Renal cortical epithelial cell (primary cell): Measurements from ENCODE around the gene ABI3. TPM values are rescaled to one million over a fixed set of nuclear protein-coding genes. Genes with fewer than 3 reads are reported as not detected.

ENCODE experiments used
- DNase-seq: peaks from one replicate; pipeline ENCODE4 v3.0.0-alpha.2; 2011; ENCODE audit warnings: low read depth
- total RNA-seq: library from RNA; depleted of rRNA; stranded (reverse); fragments of >200 nt; gene quantifications from 2 replicates; pipeline ENCODE4 v1.2.3, GENCODE V29; 2014

ABI3 gene
- total RNA-seq, 1 donor from 2014 or later = not detected

DNA sequence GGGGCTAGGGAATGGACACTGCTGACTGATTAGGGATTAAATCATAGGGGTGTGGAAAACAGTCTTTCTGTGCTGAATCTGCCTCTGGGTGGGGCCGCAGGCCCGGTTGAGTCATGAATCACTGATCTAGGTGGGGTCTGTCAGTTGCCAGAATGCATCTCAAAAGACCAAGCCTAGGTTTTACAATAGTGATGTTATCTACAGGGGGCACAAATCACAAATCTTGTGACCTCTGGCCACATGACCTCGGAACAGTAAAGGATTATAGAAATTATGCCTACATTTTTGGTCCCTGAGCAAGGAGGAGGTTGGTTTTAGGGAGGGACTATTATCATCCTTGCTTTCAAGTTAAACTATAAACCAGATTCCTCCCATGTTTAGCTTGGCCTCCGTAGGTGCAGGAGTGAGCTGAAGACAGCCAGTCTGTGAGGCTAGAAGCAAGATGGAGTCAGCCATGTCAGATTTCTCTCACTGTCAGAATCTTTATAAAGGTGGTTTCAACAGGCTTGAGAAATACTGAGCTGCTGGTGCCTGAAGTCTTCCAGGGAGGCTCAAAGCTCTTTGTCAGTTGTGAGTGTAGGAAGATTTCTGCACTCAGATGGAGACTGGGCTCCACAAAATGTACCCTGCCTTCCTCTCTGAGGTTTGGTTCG is 13.0 kb upstream of the ABI3 start:
- DNase-seq = no peak

DNA sequence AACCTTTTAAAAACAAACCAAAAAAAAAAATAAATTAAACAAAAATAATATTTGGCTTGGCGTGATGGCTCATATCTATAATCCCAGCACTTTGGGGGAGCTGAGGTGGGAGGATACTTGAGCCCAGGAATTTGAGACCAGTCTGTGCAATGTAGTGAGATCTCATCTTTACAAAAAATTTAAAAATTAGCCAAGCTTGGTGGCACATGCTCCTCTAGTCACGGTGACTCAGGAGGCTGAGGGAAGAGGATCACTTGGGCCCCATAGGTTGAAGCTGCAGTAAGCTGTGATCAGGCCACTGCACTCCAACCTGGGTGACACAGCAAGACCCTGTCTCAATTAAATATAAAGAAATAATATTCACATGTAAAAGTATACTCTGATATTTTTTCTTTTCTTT is 12.3 kb upstream of the ABI3 start:
- peak; percentile 33 for DNase-seq

- DNase-seq = no peak
Observed at GRCh38 chr17:49200423-49201083, 10.0 kb upstream of the ABI3 start.

GRCh38 chr17:49201481-49201927 is 9.0 kb upstream of the ABI3 start:
- peak; percentile 47 for DNase-seq

DNA sequence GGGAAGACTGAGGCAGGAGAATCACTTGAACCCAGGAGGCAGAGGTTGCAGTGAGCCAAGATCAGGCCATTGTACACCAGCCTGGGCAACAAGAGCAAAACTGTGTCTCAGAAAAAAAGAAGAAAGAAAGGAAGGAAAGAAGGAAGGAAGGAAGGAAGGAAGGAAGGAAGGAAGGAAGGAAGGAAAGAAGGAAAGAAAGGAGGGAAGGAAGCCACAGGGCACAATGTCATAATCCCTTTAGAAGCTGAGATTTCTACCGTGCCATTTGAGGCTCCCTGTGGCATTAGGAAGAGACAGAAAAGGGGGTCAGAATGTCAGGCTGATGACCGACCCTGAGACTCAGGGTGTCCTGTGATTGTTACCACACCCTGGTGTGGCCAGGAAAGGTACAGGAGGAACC is 6.7 kb upstream of the ABI3 start:
- no peak for DNase-seq

DNA sequence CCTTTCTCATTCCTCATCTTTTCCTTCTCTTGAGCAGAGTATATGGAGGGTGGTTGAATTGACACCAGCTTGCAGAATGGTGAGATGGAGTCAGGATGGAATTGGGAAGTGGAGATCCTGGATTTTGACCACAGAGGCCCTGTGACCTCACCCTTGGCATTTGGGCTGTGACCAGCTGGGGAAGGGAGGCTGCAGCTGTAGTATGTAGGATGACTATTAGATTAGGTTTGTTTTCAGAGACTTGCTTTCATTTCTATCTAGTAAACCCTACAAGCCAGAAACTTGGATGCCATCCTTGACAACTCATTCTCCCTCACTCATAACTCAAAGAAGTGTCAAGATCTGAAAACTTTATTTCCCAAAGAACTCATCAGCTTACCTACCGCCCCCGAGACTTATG is 6.0 kb upstream of the ABI3 start:
- DNase-seq = no peak

- DNase-seq = peak; percentile 51
Observed at GRCh38 chr17:49209061-49209571, 1.4 kb upstream of the ABI3 start.

- no peak for DNase-seq
Observed at GRCh38 chr17:49213399-49213798, 2.9 kb downstream of the ABI3 start.

GRCh38 chr17:49213847-49214246 is 3.3 kb downstream of the ABI3 start:
- DNase-seq = no peak

DNA sequence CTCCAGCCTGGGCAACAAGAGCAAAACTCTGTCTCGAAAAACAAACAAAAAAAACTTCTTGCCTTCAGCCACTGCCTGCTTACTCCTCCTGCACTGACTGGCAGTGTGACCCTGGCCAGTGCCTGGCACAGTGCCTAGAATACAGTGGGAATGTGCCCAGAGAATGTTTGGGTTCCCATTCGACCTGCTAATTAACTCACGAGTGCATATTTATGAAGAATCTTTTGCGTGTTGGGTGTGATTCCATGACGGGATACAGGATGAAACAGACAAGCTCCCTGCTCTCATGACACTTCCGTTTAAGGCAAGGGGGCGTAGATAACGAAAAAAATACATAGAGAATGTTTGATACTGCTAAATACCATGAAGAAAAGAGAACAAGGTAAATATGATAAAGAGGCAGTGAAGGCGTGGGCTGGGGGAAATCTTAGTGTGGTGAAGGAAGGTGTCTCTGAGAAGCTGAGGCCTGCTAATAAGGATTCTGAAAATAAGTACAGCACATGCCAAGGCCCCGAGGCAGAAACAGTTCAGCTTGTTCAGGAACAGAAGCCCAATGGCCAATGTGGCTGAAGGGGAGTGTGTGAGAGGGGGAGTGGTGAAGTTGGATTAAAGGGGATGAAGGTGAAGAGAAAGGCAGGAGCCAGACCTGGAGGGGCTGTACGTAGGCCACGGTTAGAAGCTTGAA is 4.3 kb downstream of the ABI3 start:
- peak; percentile 76 for DNase-seq

GRCh38 chr17:49216482-49216881 is 6.0 kb downstream of the ABI3 start:
- no peak for DNase-seq

GRCh38 chr17:49216953-49217650 is 6.6 kb downstream of the ABI3 start:
- DNase-seq = no peak

GRCh38 chr17:49217651-49218413 is 7.3 kb downstream of the ABI3 start:
- no peak for DNase-seq

- no peak for DNase-seq
Observed at GRCh38 chr17:49218941-49219913, 8.7 kb downstream of the ABI3 start.

DNA sequence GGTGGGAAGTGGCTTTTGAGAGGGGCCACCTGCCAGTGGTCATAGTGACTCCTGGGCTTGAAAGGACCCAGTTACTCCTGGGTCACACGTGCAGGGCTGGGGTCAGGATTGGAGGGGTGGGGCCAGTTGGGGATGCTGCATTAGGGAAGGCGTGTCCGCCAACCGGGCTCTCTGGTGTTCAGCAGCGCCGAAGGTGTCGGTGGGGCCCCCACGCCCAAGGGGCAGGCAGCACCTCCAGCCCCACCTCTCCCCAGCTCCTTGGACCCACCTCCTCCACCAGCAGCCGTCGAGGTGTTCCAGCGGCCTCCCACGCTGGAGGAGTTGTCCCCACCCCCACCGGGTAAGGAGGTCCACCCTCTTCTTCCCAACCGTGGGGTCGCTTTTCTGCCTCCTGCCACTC is 9.5 kb downstream of the ABI3 start:
- DNase-seq = no peak

DNA sequence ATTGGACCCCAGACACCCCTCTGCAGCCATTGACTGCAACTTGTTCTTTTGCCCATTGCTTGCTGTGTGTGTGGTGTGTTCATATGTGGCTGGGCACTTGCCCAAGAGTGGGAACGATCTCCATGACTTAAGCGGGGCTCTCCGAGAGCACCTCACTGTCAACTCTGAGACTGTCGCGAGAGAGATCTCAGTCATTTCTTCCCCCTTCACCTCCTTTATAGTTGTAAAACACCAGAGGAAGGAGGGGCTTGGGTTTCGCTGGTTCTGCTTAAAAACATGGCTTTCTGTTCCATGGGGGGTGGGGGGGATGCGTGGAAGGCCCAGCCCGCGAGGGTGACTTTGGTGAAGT is 12.6 kb downstream of the ABI3 start:
- DNase-seq = no peak

GRCh38 chr17:49223517-49224197 is 13.2 kb downstream of the ABI3 start:
- no peak for DNase-seq

GRCh38 chr17:49224198-49224996 is 13.9 kb downstream of the ABI3 start:
- no peak for DNase-seq

- no peak for DNase-seq
Observed at GRCh38 chr17:49224997-49225337, 14.5 kb downstream of the ABI3 start.
